IPS-20b (cell line): ENCODE data around the gene ADAP2.
"Not testable (repeated sequence)": the region's sequence is repeated elsewhere in the genome, so short reads cannot be mapped to it uniquely, and the experiment has no call there.

Source experiments
- H3K27ac ChIP-seq: one replicate; pipeline ENCODE4 v1.5.1; 2013; ENCODE audit warnings: low read length
- H3K27me3 ChIP-seq: 2 replicates; pipeline ENCODE4 v1.6.1; 2013; ENCODE audit warnings: mild to moderate bottlenecking, low read length, inconsistent platforms; ENCODE audit not compliant: insufficient read depth
- H3K36me3 ChIP-seq: 2 replicates; pipeline ENCODE4 v1.6.1; 2013; ENCODE audit warnings: low read depth, mild to moderate bottlenecking, inconsistent platforms, low read length, moderate library complexity; ENCODE audit not compliant: insufficient read depth
- H3K4me1 ChIP-seq: 2 replicates; pipeline ENCODE4 v1.6.1; 2013; ENCODE audit warnings: mild to moderate bottlenecking, control low read depth, inconsistent platforms, low read length, moderate library complexity; ENCODE audit not compliant: insufficient read depth
- H3K4me3 ChIP-seq: 2 replicates; pipeline ENCODE4 v1.5.1; 2013; ENCODE audit warnings: mild to moderate bottlenecking, low read length, inconsistent platforms
- H3K9ac ChIP-seq: 2 replicates; pipeline ENCODE4 v1.6.1; 2013; ENCODE audit warnings: low read depth, mild to moderate bottlenecking, inconsistent platforms, low read length, moderate library complexity
- H3K9me3 ChIP-seq: 2 replicates; pipeline ENCODE4 v1.6.1; 2013; ENCODE audit warnings: mild to moderate bottlenecking, low read depth, low read length, inconsistent platforms; ENCODE audit not compliant: insufficient read depth

The ADAP2 gene

GRCh38 chr17:30979919-30980318 is 58.2 kb downstream of the ADAP2 start:
- H3K27me3 ChIP-seq, H3K9me3 ChIP-seq, H3K36me3 ChIP-seq, H3K4me3 ChIP-seq, H3K27ac ChIP-seq, H3K4me1 ChIP-seq, H3K9ac ChIP-seq: not testable (repeated sequence)

GRCh38 chr17:30981531-30982519 is 60.1 kb downstream of the ADAP2 start:
- H3K4me3 ChIP-seq: no peak overlapping the region
- H3K36me3 ChIP-seq: no peaks in the 10 kb centered on the region
- no peaks in the 10 kb centered on the region for H3K4me1 ChIP-seq
- no peaks in the 10 kb centered on the region for H3K9me3 ChIP-seq
- no peak overlapping the region for H3K27ac ChIP-seq
- no peak overlapping the region for H3K9ac ChIP-seq
- no peaks in the 10 kb centered on the region for H3K27me3 ChIP-seq

- H3K4me3 ChIP-seq: no peak overlapping the region
- H3K27ac ChIP-seq: no peak overlapping the region
- H3K27me3 ChIP-seq: no peaks in the 10 kb centered on the region
- H3K9me3 ChIP-seq: no peaks in the 10 kb centered on the region
- H3K4me1 ChIP-seq: no peaks in the 10 kb centered on the region
- no peaks in the 10 kb centered on the region for H3K36me3 ChIP-seq
- H3K9ac ChIP-seq: no peak overlapping the region
Measured at GRCh38 chr17:30982855-30983254, 61.1 kb downstream of the ADAP2 start.

- H3K4me3 ChIP-seq: no peak overlapping the region
- no peaks in the 10 kb centered on the region for H3K27me3 ChIP-seq
- H3K9me3 ChIP-seq: no peaks in the 10 kb centered on the region
- H3K9ac ChIP-seq: no peak overlapping the region
- H3K4me1 ChIP-seq: no peaks in the 10 kb centered on the region
- no peaks in the 10 kb centered on the region for H3K36me3 ChIP-seq
- no peak overlapping the region for H3K27ac ChIP-seq
Measured at GRCh38 chr17:30990458-30990857, 68.7 kb downstream of the ADAP2 start.

GRCh38 chr17:30992551-30992950 is 70.8 kb downstream of the ADAP2 start:
- H3K36me3 ChIP-seq: peaks cover 5% of the 10 kb centered on the region; the same call in 1 of the 2 replicates
- H3K9ac ChIP-seq: no peak overlapping the region
- H3K4me1 ChIP-seq: no peaks in the 10 kb centered on the region
- no peaks in the 10 kb centered on the region for H3K9me3 ChIP-seq
- H3K27ac ChIP-seq: no peak overlapping the region
- H3K4me3 ChIP-seq: no peak overlapping the region
- no peaks in the 10 kb centered on the region for H3K27me3 ChIP-seq

- Histone ChIP-seq H3K27me3 (no peaks in the 10 kb centered on the region), H3K4me3 (no peak overlapping the region), H3K36me3 (peaks cover 18% of the 10 kb centered on the region), H3K9ac (no peak overlapping the region), H3K27ac (no peak overlapping the region), H3K4me1 (no peaks in the 10 kb centered on the region), H3K9me3 (no peaks in the 10 kb centered on the region)
Measured at GRCh38 chr17:30995347-30995746, 73.6 kb downstream of the ADAP2 start.

- Histone ChIP-seq H3K27ac (no peak overlapping the region), H3K9me3 (no peaks in the 10 kb centered on the region), H3K4me3 (no peak overlapping the region), H3K27me3 (no peaks in the 10 kb centered on the region), H3K4me1 (no peaks in the 10 kb centered on the region), H3K9ac (no peak overlapping the region), H3K36me3 (peaks cover 18% of the 10 kb centered on the region)
Measured at GRCh38 chr17:30996486-30996885, 74.7 kb downstream of the ADAP2 start.

GRCh38 chr17:30997270-30997669 is 75.5 kb downstream of the ADAP2 start:
- Histone ChIP-seq H3K27me3 (no peaks in the 10 kb centered on the region), H3K9ac (no peak overlapping the region), H3K4me1 (no peaks in the 10 kb centered on the region), H3K27ac (no peak overlapping the region), H3K4me3 (no peak overlapping the region), H3K9me3 (no peaks in the 10 kb centered on the region), H3K36me3 (peaks cover 18% of the 10 kb centered on the region)

- no peaks in the 10 kb centered on the region for H3K9me3 ChIP-seq
- H3K4me1 ChIP-seq: no peaks in the 10 kb centered on the region
- peaks cover 18% of the 10 kb centered on the region for H3K36me3 ChIP-seq
- H3K27ac ChIP-seq: no peak overlapping the region
- no peak overlapping the region for H3K9ac ChIP-seq
- H3K27me3 ChIP-seq: no peaks in the 10 kb centered on the region
- no peak overlapping the region for H3K4me3 ChIP-seq
Measured at GRCh38 chr17:30997842-30998241, 76.1 kb downstream of the ADAP2 start.

- no peak overlapping the region for H3K4me3 ChIP-seq
- no peaks in the 10 kb centered on the region for H3K9me3 ChIP-seq
- peaks cover 18% of the 10 kb centered on the region for H3K36me3 ChIP-seq
- peaks cover under 1% of the 10 kb centered on the region; the same call in 1 of the 2 replicates for H3K27me3 ChIP-seq
- H3K9ac ChIP-seq: no peak overlapping the region
- H3K27ac ChIP-seq: no peak overlapping the region
- no peaks in the 10 kb centered on the region for H3K4me1 ChIP-seq
Measured at GRCh38 chr17:31002047-31002446, 80.3 kb downstream of the ADAP2 start.

GRCh38 chr17:31003225-31003866 is 81.6 kb downstream of the ADAP2 start:
- Histone ChIP-seq H3K4me1 (no peaks in the 10 kb centered on the region), H3K27me3 (peaks cover 13% of the 10 kb centered on the region), H3K27ac (no peak overlapping the region), H3K4me3 (no peak overlapping the region), H3K9ac (no peak overlapping the region), H3K36me3 (peaks cover 11% of the 10 kb centered on the region; the same call in 1 of the 2 replicates), H3K9me3 (no peaks in the 10 kb centered on the region)

GRCh38 chr17:31004160-31004559 is 82.4 kb downstream of the ADAP2 start:
- H3K36me3 ChIP-seq: peaks cover 7% of the 10 kb centered on the region; the same call in 1 of the 2 replicates
- H3K4me1 ChIP-seq: no peaks in the 10 kb centered on the region
- H3K9ac ChIP-seq: no peak overlapping the region
- H3K27ac ChIP-seq: no peak overlapping the region
- H3K9me3 ChIP-seq: no peaks in the 10 kb centered on the region
- no peak overlapping the region for H3K4me3 ChIP-seq
- peaks cover 21% of the 10 kb centered on the region for H3K27me3 ChIP-seq
